LNCaP clone FGC (cell line): ENCODE results near the gene IL25.

Experiments used
- DNase-seq: peaks from one replicate; pipeline ENCODE4 v3.0.0-alpha.2; 2011; ENCODE audit warnings: low read depth
- H3K4me3 ChIP-seq: 2 replicates; pipeline ENCODE4 v1.5.1; 2011; ENCODE audit warnings: mild to moderate bottlenecking, low read depth, low read length, control low read depth
- CTCF ChIP-seq: IDR thresholded peaks from 2 replicates; pipeline ENCODE4 v1.5.1; 2012; ENCODE audit warnings: mild to moderate bottlenecking; ENCODE audit not compliant: control insufficient read depth, insufficient read depth; ENCODE audit errors: extremely low read depth

The IL25 gene

GRCh38 chr14:23335623-23336022 lies 37.0 kb upstream of the IL25 start:
- H3K4me3 ChIP-seq, result no peak overlapping the region
- no peak for DNase-seq
- no peak for TF ChIP-seq CTCF

GRCh38 chr14:23339506-23340268 lies 32.9 kb upstream of the IL25 start:
- DNase-seq, result no peak
- TF ChIP-seq CTCF, result no peak

GRCh38 chr14:23344481-23344880 lies 28.1 kb upstream of the IL25 start:
- no peak for TF ChIP-seq CTCF
- H3K4me3 ChIP-seq, result no peak overlapping the region
- DNase-seq, result no peak

More at GRCh38 chr14:23339506-23340268, 32.9 kb upstream of the IL25 start:
- no peak overlapping the region for H3K4me3 ChIP-seq

GRCh38 chr14:23345987-23346692 lies 26.5 kb upstream of the IL25 start:
- no peak for TF ChIP-seq CTCF
- H3K4me3 ChIP-seq, result no peak overlapping the region
- DNase-seq, result no peak

DNA sequence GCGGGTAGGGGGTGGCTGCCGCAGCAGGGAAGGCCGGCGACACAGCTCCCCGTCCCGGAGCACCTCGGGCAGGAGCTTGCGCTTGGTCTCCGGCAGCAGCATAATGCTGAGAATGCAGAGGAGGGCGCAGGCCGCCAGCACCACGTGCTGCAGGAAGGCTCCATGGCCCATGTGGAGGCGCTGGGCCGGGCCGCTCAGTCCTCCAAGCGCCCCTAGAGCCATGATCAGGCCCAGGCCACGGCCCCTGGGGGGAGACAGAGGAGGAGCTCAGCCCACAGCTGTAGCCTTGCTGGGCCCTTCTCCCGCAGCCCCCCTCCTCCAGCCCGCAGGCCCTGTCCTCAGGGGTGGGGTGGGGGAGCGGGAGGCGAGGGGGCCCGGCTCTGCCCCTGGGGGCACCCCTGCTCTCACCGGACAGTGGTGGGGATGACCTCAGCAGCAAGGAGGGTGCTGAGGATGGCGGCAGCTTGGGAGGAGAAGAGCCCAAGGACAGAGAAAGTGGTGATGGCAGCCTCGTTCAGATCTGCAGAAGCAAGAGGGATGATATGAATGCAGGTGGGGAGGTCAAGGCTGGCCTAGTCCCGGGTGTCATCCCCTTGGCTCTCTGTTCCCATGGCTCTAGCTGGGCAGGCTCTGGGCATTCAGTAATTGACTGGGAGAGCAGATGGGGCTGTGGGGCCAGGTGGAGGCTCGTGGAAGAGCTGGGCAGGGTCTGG lies 25.8 kb upstream of the IL25 start:
- H3K4me3 ChIP-seq, result no peak overlapping the region
- no peak for DNase-seq
- no peak for TF ChIP-seq CTCF

- TF ChIP-seq CTCF, result no peak
- H3K4me3 ChIP-seq, result no peak overlapping the region
- DNase-seq, result no peak
Observed at GRCh38 chr14:23347406-23348296, 25.0 kb upstream of the IL25 start.
